Measurements from ENCODE around the gene SS18L1.

The SS18L1 gene

GRCh38 chr20:62212299-62212698 lies 68.7 kb downstream of the SS18L1 start:
- H3K27ac ChIP-seq (replicated peaks): no peak overlapping the region
- no peak overlapping the region for H3K4me3 ChIP-seq (replicated peaks; ENCODE audit: insufficient read depth, low read length)
- peaks cover 43% of the 10 kb centered on the region for H3K27me3 ChIP-seq (ENCODE audit: insufficient read depth, poor library complexity, severe bottlenecking)
- TF ChIP-seq GABPA (IDR thresholded peaks at IDR 0.05; ENCODE audit: low read depth): no peak
- DNase-seq (ENCODE audit: low read depth in 1 of 2, low spot score in 1 of 2): no peak

- Histone ChIP-seq H3K27me3 (ENCODE audit: insufficient read depth, poor library complexity, severe bottlenecking) (peaks cover 59% of the 10 kb centered on the region), H3K4me3 (replicated peaks; ENCODE audit: insufficient read depth, low read length) (no peak overlapping the region), H3K27ac (replicated peaks) (no peak overlapping the region)
- no peak for DNase-seq (ENCODE audit: low read depth in 1 of 2, low spot score in 1 of 2)
- TF ChIP-seq POLR2AphosphoS5 (IDR thresholded peaks at IDR 0.05; ENCODE audit: low read depth): no peak
- no peak for TF ChIP-seq CTCF (IDR thresholded peaks at IDR 0.05; ENCODE audit: insufficient read depth, low read length)
- no peak for TF ChIP-seq REST (IDR thresholded peaks at IDR 0.05; ENCODE audit: insufficient replicate concordance, low read depth)
- no peak for TF ChIP-seq GABPA (IDR thresholded peaks at IDR 0.05; ENCODE audit: low read depth)
- TF ChIP-seq SPI1 (IDR thresholded peaks at IDR 0.05; ENCODE audit: borderline replicate concordance, low read depth): no peak
Observed at GRCh38 chr20:62214067-62214466, 70.5 kb downstream of the SS18L1 start.

- Histone ChIP-seq H3K27me3 (ENCODE audit: insufficient read depth, poor library complexity, severe bottlenecking) (peaks cover 54% of the 10 kb centered on the region), H3K4me3 (replicated peaks; ENCODE audit: insufficient read depth, low read length) (no peak overlapping the region), H3K27ac (replicated peaks) (no peak overlapping the region)
- TF ChIP-seq GABPA (IDR thresholded peaks at IDR 0.05; ENCODE audit: low read depth): no peak
- TF ChIP-seq SPI1 (IDR thresholded peaks at IDR 0.05; ENCODE audit: borderline replicate concordance, low read depth): no peak
- no peak for TF ChIP-seq CTCF (IDR thresholded peaks at IDR 0.05; ENCODE audit: insufficient read depth, low read length)
- TF ChIP-seq POLR2AphosphoS5 (IDR thresholded peaks at IDR 0.05; ENCODE audit: low read depth): no peak
- TF ChIP-seq REST (IDR thresholded peaks at IDR 0.05; ENCODE audit: insufficient replicate concordance, low read depth): no peak
- no peak for DNase-seq (ENCODE audit: low read depth in 1 of 2, low spot score in 1 of 2)
Observed at GRCh38 chr20:62215020-62215990, 71.7 kb downstream of the SS18L1 start.

- TF ChIP-seq REST (IDR thresholded peaks at IDR 0.05; ENCODE audit: insufficient replicate concordance, low read depth): no peak
- TF ChIP-seq GABPA (IDR thresholded peaks at IDR 0.05; ENCODE audit: low read depth): no peak
- no peak for TF ChIP-seq SPI1 (IDR thresholded peaks at IDR 0.05; ENCODE audit: borderline replicate concordance, low read depth)
- no peak overlapping the region for H3K27ac ChIP-seq (replicated peaks)
- no peak for DNase-seq (ENCODE audit: low read depth in 1 of 2, low spot score in 1 of 2)
- peaks cover 54% of the 10 kb centered on the region for H3K27me3 ChIP-seq (ENCODE audit: insufficient read depth, poor library complexity, severe bottlenecking)
- H3K4me3 ChIP-seq (replicated peaks; ENCODE audit: insufficient read depth, low read length): no peak overlapping the region
Observed at GRCh38 chr20:62215991-62216635, 72.5 kb downstream of the SS18L1 start.
